Fibroblast of skin of abdomen (primary cell): ENCODE measurements around the gene NPC1L1.

ENCODE experiments used
- DNase-seq: peaks from one replicate; pipeline ENCODE4 v3.0.0-alpha.2; 2013

The NPC1L1 gene

DNA sequence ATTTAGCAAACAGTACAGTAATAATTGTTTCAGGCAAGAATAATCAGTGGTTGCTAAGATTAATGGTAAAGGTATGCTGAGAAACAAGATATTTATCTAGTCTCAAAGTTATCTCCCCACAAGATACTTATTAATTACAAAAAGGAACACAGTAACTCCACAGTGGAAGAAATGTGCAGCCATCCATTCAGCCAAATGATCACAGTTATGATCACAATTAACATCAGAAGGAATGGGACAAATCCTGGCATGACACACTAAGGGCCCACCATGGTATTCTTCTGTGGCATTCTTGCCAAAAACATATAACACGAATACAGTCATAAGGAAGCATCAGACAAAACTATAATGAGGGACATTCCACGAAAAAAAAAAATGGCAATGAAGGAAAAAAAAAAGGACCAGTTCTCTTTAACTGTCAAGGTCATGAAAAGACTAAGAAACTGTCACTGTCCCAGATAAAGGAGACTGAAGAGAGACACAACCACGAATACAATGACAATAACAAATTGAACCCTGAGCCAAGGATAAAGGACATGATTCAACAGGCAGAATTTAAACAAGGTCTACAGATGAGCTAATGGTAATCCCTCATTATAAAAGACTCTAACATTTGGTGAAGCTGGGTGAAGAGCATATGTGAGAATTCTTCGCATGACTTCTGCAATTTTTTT, 71.5 kb downstream of the NPC1L1 start:
- DNase-seq: no peak

DNA sequence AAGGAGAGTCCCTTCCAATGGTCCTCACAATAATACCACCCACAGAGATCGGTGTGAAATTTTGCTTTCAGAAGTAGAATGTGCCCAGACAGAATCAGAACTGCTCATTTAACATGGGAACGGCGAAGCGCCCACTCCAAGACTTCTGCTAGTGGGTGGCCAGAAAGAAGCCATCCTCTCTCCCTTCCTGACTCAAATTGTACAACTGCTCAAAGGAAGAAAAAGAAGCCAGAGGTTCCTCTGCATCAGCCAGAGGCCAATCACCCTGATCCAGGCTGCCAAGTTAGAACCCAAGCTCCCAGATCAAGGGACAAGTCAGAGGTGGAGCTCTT, 73.9 kb downstream of the NPC1L1 start:
- no peak for DNase-seq

DNA sequence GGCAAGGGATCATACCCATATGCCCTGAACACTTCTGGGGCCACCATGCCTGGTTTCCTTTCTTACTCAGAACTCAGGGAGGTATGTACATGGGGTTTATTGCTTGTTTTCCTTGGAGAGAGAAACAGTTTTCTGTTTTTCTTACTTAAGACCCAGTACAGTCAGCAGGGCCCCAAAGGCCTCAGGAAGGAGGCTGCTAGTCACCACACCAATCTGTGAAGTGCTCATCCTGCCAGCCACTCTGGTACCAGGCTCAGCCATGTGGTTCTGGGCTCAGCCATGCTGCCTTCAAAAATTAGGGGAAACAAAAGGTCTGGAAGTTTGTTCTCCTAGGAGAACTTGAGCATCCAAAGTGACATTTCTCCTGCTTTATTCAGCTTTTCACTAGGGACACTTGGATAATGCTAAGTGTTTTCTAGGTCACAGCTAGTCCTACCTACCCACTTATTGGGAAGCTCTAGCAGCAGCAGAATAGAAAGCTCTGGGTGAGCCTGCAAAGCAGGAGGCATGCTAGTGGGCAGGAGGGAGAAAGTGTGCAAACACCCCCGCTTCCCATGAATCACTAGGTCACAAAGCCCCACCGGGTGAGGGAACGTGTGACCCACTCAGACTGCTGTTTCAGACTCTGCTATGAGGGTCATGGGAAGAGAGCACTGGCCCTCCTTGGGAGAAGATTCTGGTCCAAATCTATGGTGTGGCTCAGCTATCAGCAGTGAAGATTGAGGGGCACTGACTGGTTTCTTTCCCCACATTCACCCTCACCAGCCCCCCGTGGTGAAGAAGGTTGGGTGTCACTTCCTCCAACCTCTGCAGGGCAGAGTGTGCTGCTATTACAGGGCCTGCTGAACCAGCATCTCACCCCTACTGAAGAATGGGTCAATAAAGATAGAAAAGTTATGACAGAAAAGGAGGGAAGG, 74.6 kb downstream of the NPC1L1 start:
- DNase-seq: no peak

DNA sequence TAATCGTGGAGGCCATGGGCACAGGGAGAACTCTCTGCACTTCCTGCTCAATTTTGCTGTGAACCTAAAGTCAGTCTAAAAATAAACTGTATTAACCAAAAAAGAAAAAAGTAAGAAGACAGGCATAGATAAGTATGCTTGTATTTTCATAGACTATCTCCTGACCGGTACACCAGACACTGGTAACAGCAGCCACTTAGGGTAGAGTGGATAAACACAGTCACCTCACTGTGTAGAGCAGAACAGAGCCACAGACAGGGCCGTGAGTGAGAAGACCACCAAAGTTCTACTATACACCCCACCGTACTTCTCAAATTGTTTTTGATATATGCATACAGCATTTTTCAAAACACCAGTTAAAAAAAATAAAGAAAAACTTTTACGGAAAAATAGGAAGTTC, 75.6 kb downstream of the NPC1L1 start:
- DNase-seq: no peak

DNA sequence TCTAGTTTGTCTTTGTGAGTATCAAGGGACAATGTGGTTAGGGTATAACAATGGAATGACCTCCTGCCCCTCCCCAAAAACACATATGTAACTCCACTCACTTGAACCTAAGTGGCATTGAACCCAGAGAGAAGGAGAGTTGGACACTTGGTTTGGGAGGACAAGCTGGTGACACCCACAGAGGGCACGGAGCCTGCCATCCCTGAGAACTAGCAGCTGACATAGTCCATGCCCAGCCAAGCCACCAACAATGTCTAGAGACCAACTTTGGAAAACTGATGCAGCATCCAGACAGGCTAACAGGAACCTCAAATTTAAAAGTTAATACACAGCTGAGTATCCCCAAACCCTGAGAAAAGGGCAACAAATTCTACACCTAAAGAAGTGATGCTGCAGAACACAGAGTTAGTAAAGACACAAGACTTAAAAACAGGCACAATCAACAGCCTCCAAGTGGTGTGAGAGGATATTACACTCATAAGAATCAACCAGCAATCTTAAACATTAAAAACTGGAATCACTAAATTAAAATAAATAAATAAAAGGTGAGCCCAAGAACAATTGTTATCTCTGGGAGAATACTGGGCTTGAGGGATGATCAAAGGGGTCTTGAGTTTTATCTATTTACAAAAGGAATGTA, 77.8 kb downstream of the NPC1L1 start:
- DNase-seq: no peak
